Inflammatory macrophage (primary cell): Measurements from ENCODE around the gene ZNF469.

Experiments
- DNase-seq, 2 donors: peaks; one replicate each; pipeline ENCODE4 v3.0.0-alpha.2; 2020 to 2022

Gene ZNF469

DNA sequence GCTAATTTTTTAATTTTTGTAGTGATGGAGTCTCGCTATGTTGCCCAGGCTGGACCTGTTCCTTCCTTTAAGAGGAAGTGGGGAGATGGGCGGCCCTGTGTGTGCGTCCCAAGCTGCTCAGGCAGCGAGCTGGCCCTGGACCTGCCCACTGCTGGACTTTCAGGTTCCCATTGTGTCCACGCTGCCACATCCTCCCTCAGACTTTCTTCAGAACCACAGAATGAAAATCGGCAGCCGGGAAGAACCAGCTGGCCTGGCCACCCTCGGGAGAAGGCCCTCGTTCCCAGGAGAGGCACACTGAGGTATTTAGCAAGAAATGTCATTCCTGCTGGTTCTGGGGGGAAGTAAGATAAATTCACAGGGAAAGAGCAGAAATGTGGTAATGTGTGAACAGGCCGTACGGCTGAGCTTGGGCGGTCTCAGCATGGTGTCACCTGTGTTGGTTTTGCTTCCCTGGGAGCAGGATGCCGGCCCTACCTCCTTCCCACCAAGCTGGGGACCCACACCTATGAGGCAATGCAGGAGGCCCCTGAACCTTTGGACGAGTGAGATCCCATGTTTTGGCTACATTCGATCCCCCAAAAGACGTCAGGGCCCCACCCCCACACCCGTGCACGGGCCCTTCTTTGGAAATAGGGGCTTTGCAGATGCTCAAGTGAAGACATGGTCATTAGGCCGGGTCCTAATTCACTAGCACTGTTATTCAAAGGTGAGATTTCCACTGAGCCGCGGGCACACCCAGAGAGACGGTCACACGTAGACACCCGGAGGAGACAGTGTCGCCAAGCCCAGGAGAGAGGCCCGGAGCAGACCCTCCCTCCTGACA lies 35.9 kb upstream of the ZNF469 start:
- no peak for DNase-seq

DNA sequence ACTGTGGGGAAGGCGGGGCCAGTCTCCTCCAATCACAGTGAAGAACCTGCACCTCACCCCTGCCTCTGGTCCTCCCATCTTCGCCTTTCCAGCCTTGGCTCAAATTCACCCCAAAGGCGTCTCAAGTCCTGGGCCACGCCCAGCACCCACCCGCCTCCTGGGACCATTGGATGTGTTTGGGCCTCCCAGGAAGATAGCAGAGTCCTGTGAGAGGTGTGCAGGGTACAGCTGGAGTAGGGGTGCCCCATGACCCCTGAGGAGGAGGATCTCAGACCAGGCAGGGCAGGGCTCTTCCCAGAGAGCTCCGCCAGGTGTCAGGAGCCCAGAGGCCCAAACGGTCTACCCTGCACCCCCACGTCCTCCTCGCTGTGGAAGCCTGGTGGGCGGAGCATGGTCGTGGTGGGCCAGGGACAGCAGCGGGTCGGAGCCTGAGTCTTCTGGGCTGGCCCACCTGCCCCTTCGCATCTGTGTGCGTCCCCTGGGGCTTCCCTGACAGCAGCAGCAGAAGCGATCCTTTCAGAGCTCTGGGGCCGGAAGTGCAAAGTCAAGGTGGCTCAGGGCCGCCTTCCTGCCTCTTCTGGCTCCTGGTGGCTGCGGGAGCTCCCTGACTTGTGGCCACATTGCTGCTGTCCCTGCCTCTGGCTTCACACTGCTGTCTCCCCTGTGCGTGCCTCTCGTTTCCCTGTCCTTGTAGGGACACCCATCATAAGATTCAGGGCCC lies 34.9 kb upstream of the ZNF469 start:
- no peak for DNase-seq

DNA sequence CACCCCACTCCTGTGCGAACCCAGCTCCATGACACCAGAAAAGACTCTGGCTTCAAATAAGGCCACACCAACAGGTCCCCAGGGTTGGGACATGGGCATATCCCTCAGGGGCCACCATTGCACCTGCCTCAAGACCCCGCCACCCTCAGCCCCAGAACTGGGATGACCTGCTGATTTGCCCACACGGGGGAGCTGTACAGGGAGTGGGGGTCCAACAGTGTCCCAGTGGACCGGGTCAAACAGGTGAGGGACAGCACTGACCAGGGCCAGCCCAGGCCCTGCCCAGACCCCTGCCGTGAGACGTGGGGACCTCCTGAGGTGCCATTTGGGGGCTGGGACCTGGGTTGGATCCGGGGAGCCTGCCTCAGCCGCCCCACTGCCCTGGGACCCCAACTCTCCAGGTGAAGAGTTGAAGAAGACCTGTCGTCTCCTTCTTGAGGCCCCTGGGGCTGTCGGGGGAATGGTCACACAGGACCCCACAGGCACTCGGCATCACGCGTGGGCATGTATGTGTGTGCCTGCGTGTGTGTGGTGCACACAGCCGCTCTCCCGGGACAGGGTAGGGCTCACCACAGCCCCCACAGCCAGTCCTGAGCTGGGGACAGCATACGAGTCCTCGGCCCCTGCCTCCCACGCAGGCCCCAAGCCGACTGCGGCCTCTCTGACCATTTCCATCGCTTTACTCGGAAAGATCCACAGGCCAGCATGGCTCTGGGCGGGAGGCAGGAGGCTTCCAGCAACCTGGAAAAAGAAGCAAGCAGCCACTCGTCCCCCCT lies 34.2 kb upstream of the ZNF469 start:
- DNase-seq: no peak

GRCh38 chr16:88349153-88349902 lies 33.4 kb upstream of the ZNF469 start:
- DNase-seq: no peak

- no peak for DNase-seq
These were observed 32.6 kb upstream of the ZNF469 start for GRCh38 chr16:88349903-88350900.

DNA sequence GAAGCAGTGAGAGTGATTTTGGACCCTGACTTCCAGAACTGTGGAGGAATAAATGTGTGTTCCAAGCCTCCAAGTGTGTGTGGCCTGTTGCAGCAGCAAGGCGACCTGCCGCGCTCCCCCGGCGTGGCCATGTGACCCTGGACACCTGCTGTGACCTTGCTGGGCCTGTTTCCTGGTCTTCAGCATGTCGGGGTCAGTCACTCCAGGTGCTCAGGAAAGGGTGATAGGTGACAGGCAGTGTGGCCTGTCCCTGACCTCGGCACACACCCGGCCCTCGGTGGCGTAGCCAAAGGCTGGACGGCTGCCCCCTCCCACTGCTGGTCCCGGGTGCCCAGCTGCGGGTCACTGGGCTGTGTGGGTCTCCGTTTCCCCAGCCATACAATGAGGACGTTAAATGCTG lies 31.8 kb upstream of the ZNF469 start:
- DNase-seq: no peak

GRCh38 chr16:88351491-88352101 lies 31.2 kb upstream of the ZNF469 start:
- DNase-seq: no peak

DNA sequence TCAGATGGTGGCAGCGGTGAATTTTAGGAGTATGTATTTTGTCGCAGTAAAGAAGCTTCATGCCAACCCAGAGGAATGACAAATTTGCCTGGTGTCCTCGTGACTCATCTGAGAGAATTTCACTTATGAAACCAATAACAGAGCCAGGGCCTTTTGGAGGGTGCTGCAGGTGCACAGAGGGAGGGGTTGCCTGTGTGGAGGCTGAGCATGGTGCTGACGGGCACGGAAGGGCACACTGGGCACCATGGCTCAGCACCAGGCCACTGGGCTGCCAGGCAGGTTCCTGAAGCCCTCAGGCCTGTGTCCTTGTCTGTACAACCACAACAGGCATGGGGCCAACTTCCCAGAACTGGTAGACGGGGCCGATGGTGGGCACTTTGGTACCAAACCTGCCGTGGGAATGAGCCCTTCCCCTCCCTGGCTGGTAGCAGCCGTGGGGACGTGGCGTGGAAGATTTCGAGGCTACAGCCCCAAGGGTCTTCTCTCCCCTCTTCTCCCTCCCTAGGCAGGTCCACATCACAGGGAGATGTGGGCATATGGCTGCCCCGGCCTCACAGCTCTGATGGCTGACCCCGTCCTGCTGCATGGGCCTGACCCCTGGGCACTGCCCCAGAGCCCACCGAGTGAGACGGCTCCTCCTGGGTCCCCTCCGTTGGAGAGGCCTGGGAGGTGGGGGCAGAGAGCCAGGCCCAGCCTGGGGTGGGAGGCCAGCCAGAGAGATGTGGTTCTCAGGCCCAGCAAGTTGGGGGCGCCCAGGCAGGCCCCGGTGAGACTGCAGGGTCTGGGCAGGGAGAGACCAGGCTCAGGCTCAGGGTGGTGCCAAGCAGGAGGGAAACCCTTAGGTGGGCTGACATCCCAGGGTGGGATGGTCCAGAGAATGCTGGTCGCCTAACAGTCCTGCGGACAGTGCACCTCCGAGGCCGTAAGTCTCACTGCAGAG lies 30.2 kb upstream of the ZNF469 start:
- DNase-seq: no peak

- no peak for DNase-seq
These were observed 29.5 kb upstream of the ZNF469 start for GRCh38 chr16:88353232-88353631.

- no peak for DNase-seq
These were observed 29.1 kb upstream of the ZNF469 start for GRCh38 chr16:88353691-88354090.

GRCh38 chr16:88354229-88355092 lies 28.3 kb upstream of the ZNF469 start:
- no peak for DNase-seq

DNA sequence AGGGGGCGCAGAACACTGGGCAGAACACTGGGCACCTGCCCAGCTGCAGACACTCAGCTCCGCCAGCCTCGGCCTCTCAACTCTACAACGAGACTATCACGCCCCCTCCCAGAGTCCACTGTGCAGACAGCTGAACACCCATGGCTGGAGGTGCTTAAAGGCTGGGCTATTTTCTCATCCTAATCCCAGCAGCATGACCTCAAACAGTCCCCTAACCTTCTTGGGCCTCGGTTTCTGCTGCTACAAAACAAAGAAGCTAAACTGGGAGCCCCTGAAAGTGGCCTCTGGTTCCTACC lies 27.7 kb upstream of the ZNF469 start:
- DNase-seq: no peak

DNA sequence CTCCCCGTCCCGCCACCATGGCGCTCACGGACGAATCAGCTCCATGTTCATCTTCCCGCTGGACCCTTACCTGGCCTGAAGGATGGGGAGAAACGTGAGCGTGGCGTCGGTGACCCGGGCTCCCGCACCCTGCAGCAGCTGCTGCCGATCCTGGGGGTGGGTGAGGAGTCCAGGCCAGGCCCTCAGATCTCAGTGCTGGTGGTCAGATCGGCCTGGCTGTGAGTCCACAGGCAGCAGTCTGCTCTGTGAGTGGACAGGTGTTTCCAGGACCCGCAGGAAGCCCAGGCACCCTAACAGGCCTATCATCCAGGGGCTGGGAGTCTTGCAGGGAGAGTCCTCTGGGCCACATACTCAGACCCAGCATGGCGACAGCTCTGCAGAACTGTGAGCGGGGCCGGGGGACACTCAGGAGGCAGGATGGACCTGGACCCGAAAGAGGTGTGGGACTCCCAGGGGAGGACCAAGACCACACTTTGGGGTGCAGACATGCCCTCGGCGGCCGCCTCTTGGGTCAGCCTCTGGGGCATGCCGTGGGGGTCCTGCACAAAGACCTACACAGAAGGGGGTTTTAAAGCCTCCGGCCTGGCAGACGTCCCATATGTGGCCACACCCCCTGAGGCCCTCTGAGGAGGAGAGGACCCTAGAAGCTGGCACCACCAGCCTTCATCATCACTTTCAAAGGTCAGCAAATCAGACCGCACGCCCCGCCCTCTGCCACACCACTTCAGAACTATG lies 27.2 kb upstream of the ZNF469 start:
- DNase-seq: no peak

- no peak for DNase-seq
These were observed 26.5 kb upstream of the ZNF469 start for GRCh38 chr16:88356124-88356726.

DNA sequence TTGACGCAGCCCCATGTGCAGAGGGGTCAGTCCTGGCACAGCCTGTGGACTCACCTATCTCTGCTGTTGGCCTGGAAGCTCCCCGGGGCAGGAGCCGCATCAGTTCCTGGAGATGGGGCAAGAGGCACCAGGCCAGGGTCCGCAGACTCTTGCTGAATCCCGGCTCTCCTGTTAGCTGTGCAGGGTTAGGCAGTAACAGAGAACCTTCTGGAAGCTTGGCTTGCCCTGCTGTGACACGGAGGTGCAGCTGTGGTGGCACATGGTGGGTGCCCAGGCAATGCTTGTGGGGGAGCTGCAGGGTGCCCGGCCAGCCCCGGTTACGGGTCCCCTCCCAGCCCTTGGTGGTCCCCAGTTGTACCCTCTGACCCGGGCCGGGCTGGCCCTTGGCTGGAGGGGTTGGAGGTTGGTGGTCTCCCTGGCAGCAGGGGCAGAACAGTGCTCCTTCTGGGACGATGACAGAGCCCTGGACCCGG lies 26.0 kb upstream of the ZNF469 start:
- DNase-seq: no peak

- no peak for DNase-seq
These were observed 25.3 kb upstream of the ZNF469 start for GRCh38 chr16:88357317-88358022.

DNA sequence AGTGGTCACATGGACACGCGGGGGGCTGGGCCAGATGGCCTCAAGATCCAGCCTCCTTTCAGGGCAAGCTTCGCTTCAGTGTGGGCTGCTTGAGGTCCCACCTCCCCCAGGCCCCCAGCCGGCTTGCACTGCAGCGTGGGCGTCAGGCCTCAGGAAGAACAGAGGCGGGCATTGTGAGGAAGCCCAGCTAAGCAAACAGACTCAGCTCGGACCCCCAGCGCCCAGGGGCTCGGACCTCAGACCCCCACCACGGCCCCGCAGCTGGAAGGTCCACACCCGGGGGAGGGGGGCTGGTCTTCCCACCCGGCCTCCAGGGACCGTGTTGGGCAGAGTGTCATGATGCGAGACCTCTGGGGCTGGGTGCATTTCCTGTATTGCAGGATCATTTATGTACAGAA lies 24.7 kb upstream of the ZNF469 start:
- DNase-seq: no peak
